ENCODE results near the gene SGMS1.

SGMS1 gene

DNA sequence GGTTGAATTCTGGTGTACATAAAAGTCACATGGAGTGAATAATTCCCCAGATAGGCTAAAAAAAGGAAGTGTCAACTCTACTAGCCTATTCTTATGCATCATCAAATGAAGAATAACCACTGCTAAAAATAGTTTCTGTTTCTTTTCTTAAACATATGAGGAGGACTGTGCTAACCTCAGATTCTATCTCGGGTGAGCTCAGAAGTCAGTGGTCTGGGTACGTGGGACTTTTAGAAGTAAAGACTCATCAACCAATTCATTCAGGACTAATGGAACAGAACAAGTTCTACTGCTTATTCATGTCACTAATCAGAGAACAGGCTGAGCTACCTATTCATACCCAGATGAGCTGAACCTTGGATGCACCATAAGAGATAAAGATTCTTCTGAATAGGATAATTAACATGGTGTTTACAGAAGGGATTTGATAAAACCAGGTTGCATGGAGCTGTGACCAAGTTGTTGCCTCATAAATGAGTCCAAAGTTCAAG lies 362.9 kb downstream of the SGMS1 start:
- Histone ChIP-seq H3K36me3 (replicated peaks) (no peaks in the 10 kb centered on the region), H3K4me3 (no peak overlapping the region), H3K27me3 (ENCODE audit: low read depth) (no peaks in the 10 kb centered on the region; the same call in 1 of the 2 replicates), H3K9me3 (no peaks in the 10 kb centered on the region), H3K4me1 (peaks cover 18% of the 10 kb centered on the region)
- DNase-seq (ENCODE audit: low spot score in 2 of 2): peak in 1 of 2 experiments; percentile 3
- in situ Hi-C loops (cut with MboI; ENCODE audit: low sequenced_read_pairs): no loop called here
